HTERT RPE-1 (cell line): Measurements from ENCODE around the gene VPS37C.

ENCODE experiments used
- in situ Hi-C: fragments of 300-500 bp; cut with MboI; formaldehyde crosslinking; loops from 4 replicates; pipeline ENCODE4 v1.14.3; 2020; ENCODE audit warnings: low sequenced_read_pairs

Gene VPS37C

GRCh38 chr11:61134801-61135257 lies 26.4 kb downstream of the VPS37C start:
- in situ Hi-C loops: no loop called here

GRCh38 chr11:61133956-61134662 lies 27.1 kb downstream of the VPS37C start:
- in situ Hi-C loops: no loop called here

GRCh38 chr11:61133145-61133544 lies 28.1 kb downstream of the VPS37C start:
- in situ Hi-C loops: no loop called here

- in situ Hi-C loops: no loop called here
These were observed 28.6 kb downstream of the VPS37C start for GRCh38 chr11:61132646-61133045.

GRCh38 chr11:61131998-61132555 lies 29.1 kb downstream of the VPS37C start:
- in situ Hi-C loops: no loop called here

GRCh38 chr11:61131586-61131985 lies 29.6 kb downstream of the VPS37C start:
- in situ Hi-C loops: no loop called here

- in situ Hi-C loops: no loop called here
These were observed 30.0 kb downstream of the VPS37C start for GRCh38 chr11:61131186-61131585.

- in situ Hi-C loops: no loop called here
These were observed 31.3 kb downstream of the VPS37C start for GRCh38 chr11:61129639-61130523.

GRCh38 chr11:61128947-61129638 lies 32.1 kb downstream of the VPS37C start:
- in situ Hi-C loops: no loop called here

GRCh38 chr11:61127991-61128390 lies 33.2 kb downstream of the VPS37C start:
- in situ Hi-C loops: no loop called here

GRCh38 chr11:61126256-61126655 lies 35.0 kb downstream of the VPS37C start:
- in situ Hi-C loops: no loop called here

GRCh38 chr11:61125310-61125684 lies 35.9 kb downstream of the VPS37C start:
- in situ Hi-C loops: no loop called here

- in situ Hi-C loops: no loop called here
These were observed 36.5 kb downstream of the VPS37C start for GRCh38 chr11:61124574-61125309.

- in situ Hi-C loops: no loop called here
These were observed 37.3 kb downstream of the VPS37C start for GRCh38 chr11:61123775-61124571.

- in situ Hi-C loops: no loop called here
These were observed 38.5 kb downstream of the VPS37C start for GRCh38 chr11:61122761-61123160.

GRCh38 chr11:61121917-61122316 lies 39.3 kb downstream of the VPS37C start:
- in situ Hi-C loops: no loop called here

- in situ Hi-C loops: no loop called here
These were observed 39.9 kb downstream of the VPS37C start for GRCh38 chr11:61121192-61121831.

- in situ Hi-C loops: no loop called here
These were observed 40.5 kb downstream of the VPS37C start for GRCh38 chr11:61120706-61121191.

GRCh38 chr11:61120099-61120705 lies 41.0 kb downstream of the VPS37C start:
- in situ Hi-C loops: no loop called here
